ENCODE results near the gene CACNG6. TPM values are rescaled to one million over a fixed set of nuclear protein-coding genes. Genes with fewer than 3 reads are reported as not detected.

Gene CACNG6
- polyA plus RNA-seq, 1 donor (not counting 4 experiments of a cell fraction or from before 2014, with no cell fraction given), result not detected

DNA sequence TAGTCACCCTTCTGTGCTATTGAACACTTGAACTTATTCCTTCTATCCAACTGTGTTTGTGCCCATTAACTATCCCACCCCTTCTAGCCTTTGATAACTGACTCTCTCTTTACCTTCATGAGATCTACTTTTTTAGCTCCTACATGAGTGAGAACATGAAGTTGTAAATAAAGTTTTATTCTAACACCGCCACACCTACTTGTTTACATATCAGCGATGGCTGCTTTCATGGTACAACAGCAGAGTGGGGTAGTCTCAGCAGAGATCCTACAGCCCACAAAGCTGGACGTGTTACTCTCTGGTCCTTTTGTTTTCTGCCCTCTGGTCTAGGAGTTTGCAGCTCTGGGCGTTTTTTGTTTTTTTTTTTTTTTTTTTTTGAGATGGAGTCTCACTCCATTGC lies 48.6 kb downstream of the CACNG6 start:
- TF ChIP-seq EZH2 (IDR thresholded peaks at IDR 0.05; ENCODE audit: low read length), result no peak
- TF ChIP-seq, protein P1, sequence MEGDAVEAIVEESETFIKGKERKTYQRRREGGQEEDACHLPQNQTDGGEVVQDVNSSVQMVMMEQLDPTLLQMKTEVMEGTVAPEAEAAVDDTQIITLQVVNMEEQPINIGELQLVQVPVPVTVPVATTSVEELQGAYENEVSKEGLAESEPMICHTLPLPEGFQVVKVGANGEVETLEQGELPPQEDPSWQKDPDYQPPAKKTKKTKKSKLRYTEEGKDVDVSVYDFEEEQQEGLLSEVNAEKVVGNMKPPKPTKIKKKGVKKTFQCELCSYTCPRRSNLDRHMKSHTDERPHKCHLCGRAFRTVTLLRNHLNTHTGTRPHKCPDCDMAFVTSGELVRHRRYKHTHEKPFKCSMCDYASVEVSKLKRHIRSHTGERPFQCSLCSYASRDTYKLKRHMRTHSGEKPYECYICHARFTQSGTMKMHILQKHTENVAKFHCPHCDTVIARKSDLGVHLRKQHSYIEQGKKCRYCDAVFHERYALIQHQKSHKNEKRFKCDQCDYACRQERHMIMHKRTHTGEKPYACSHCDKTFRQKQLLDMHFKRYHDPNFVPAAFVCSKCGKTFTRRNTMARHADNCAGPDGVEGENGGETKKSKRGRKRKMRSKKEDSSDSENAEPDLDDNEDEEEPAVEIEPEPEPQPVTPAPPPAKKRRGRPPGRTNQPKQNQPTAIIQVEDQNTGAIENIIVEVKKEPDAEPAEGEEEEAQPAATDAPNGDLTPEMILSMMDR (optimal IDR thresholded peaks at IDR 0.05 in 1 of 3, IDR thresholded peaks at IDR 0.05 in 1 of 3, conservative IDR thresholded peaks at IDR 0.05 in 1 of 3; ENCODE audit: extremely low read depth in 1 of 3, insufficient read depth in 2 of 3, low read length in 3 of 3), result no peak
- H4K20me1 ChIP-seq (ENCODE audit: control insufficient read depth, extremely low read depth, insufficient read depth, low read length), result no peaks in the 10 kb centered on the region
- no peak overlapping the region for H3K9ac ChIP-seq (ENCODE audit: control insufficient read depth, extremely low read depth, insufficient read depth, low read length)
- no peak overlapping the region for H3K4me2 ChIP-seq (ENCODE audit: control insufficient read depth, extremely low read depth, insufficient read depth, low read depth, low read length)
- H3K4me1 ChIP-seq (ENCODE audit: control insufficient read depth, extremely low read depth, insufficient read depth, low read length), result peaks cover 5% of the 10 kb centered on the region
- no peaks in the 10 kb centered on the region for H3K36me3 ChIP-seq (ENCODE audit: control insufficient read depth in 2 of 2, extremely low read depth in 1 of 2, insufficient read depth in 2 of 2, low read length in 2 of 2)
- H3K9me1 ChIP-seq (ENCODE audit: control insufficient read depth, extremely low read depth, insufficient read depth, low read length), result no peaks in the 10 kb centered on the region
- H3K27me3 ChIP-seq (ENCODE audit: control insufficient read depth, extremely low read depth, insufficient read depth, low read length), result no peaks in the 10 kb centered on the region
- H3K9me3 ChIP-seq (ENCODE audit: control insufficient read depth, low read depth, low read length), result no peaks in the 10 kb centered on the region
- H2AFZ ChIP-seq (ENCODE audit: control insufficient read depth, low read length), result no peak overlapping the region
- dilution Hi-C loops (cut with MboI; ENCODE audit: extremely low pct_ligation_motif_present, low sequenced_read_pairs), result loop anchor here (25.0 kb wide), 1 partner anchor 103 kb away; no protein-coding TSS in a partner anchor
- H3K4me3 ChIP-seq (ENCODE audit: control insufficient read depth in 2 of 3, extremely low read depth in 1 of 3, insufficient read depth in 2 of 3, low read depth in 1 of 3, low read length in 3 of 3), result no peak overlapping the region
- no peak for FAIRE-seq
- DNase-seq (ENCODE audit: low read depth, low spot score), result no peak
- no peak overlapping the region for H3K27ac ChIP-seq (ENCODE audit: control insufficient read depth, insufficient read depth, low read length)
- no peaks in the 10 kb centered on the region for H3K79me2 ChIP-seq (ENCODE audit: control insufficient read depth, insufficient read depth, low read length)

DNA sequence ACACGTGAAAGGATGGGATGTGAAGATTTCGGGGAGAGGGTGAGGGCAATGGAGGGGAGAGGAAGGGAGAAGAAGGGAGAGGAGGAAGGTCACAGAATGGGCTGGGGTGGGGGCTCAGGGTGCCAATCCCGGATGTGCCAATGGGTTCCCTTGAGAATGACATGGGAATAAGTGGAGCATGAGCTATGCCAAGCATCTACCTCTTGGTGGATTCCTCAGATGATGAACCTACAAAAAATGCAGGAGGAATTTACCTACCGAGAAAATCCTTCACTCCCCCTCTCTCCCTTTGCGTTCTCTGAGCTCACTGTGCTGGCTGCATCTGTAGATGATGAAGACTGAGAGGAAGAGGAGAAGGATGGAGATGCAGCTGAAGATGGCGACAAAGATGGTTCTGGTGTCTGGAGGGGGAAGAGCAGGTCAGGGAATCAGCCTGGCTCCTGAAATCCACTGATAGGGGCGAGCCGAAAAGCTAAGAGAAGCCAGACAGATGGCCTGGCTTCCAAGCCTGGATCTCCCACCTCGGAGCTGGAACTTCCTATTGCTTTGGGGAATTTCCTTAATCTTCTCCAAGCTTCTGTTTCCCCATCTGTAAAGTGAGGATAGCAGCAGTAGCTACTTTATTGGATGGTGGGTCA lies 50.7 kb downstream of the CACNG6 start:
- DNase-seq (ENCODE audit: low read depth, low spot score) (no peak), FAIRE-seq (no peak)
- dilution Hi-C loops (cut with MboI; ENCODE audit: extremely low pct_ligation_motif_present, low sequenced_read_pairs), result loop anchor here (25.0 kb wide), 1 partner anchor 105 kb away; no protein-coding TSS in a partner anchor
- Histone ChIP-seq H3K27me3 (ENCODE audit: control insufficient read depth, extremely low read depth, insufficient read depth, low read length) (no peaks in the 10 kb centered on the region), H3K4me3 (ENCODE audit: control insufficient read depth in 2 of 3, extremely low read depth in 1 of 3, insufficient read depth in 2 of 3, low read depth in 1 of 3, low read length in 3 of 3) (no peak overlapping the region), H3K9me3 (ENCODE audit: control insufficient read depth, low read depth, low read length) (no peaks in the 10 kb centered on the region), H4K20me1 (ENCODE audit: control insufficient read depth, extremely low read depth, insufficient read depth, low read length) (no peaks in the 10 kb centered on the region), H3K9me1 (ENCODE audit: control insufficient read depth, extremely low read depth, insufficient read depth, low read length) (no peaks in the 10 kb centered on the region), H3K4me1 (ENCODE audit: control insufficient read depth, extremely low read depth, insufficient read depth, low read length) (no peaks in the 10 kb centered on the region), H2AFZ (ENCODE audit: control insufficient read depth, low read length) (no peak overlapping the region), H3K9ac (ENCODE audit: control insufficient read depth, extremely low read depth, insufficient read depth, low read length) (no peak overlapping the region), H3K79me2 (ENCODE audit: control insufficient read depth, insufficient read depth, low read length) (no peaks in the 10 kb centered on the region), H3K4me2 (ENCODE audit: control insufficient read depth, extremely low read depth, insufficient read depth, low read depth, low read length) (no peak overlapping the region), H3K27ac (ENCODE audit: control insufficient read depth, insufficient read depth, low read length) (no peak overlapping the region), H3K36me3 (ENCODE audit: control insufficient read depth in 2 of 2, extremely low read depth in 1 of 2, insufficient read depth in 2 of 2, low read length in 2 of 2) (no peaks in the 10 kb centered on the region)
- no peak for TF ChIP-seq EZH2 (IDR thresholded peaks at IDR 0.05; ENCODE audit: low read length)
- TF ChIP-seq, protein P1 (optimal IDR thresholded peaks at IDR 0.05 in 1 of 3, IDR thresholded peaks at IDR 0.05 in 1 of 3, conservative IDR thresholded peaks at IDR 0.05 in 1 of 3; ENCODE audit: extremely low read depth in 1 of 3, insufficient read depth in 2 of 3, low read length in 3 of 3), result no peak
